ENCODE measurements around the gene NDUFB11.

The NDUFB11 gene

DNA sequence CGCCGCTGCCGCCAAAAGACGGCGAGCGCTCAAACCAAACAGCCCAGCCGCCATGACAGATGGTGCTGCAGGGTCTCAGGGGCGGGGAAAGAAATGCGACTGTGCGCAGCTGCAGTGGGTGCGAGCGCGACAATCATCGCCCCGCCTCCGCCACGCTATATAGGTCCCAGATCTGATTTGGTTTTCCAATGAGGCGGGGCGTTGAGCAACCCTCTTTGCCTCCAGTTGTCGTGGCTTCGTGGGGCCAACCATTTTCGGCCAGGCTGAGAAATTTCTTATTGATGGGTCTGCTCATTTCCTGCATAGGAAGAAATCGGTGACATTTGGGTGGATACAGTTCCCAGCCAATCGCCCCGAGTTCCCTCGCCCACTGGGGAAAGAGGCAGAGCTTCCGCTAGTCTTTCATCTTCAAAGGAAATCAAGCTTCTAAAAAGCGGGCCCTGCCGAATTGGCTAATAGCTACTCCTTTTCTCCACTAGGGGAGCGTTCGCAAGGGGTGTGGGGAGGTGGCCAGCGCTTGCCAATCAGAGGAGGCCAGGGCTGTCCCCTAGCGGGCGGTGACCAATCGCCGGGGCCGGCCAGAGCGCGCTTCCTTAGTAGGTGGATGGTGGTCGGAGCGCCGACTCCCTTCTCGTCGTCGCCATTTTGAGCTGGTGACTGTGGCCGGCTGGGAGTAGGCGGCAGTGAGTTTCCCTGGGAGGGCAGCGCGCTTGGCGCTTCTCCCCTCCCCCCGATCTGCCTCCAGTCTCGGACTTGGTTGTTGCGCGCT is at the start of gene NDUFB11, which contains the start of gene RBM10:
Gene NDUFB11, minus strand, starts transcription at position 77 of the 769 bp plus-strand sequence. Its CDS starts 23 bp downstream, at position 54.
Gene RBM10, plus strand, starts transcription at position 596 of the 769 bp plus-strand sequence. CDS start 2,261 bp downstream, outside the sequence.
- FAIRE-seq, result peak; percentile 18

DNA sequence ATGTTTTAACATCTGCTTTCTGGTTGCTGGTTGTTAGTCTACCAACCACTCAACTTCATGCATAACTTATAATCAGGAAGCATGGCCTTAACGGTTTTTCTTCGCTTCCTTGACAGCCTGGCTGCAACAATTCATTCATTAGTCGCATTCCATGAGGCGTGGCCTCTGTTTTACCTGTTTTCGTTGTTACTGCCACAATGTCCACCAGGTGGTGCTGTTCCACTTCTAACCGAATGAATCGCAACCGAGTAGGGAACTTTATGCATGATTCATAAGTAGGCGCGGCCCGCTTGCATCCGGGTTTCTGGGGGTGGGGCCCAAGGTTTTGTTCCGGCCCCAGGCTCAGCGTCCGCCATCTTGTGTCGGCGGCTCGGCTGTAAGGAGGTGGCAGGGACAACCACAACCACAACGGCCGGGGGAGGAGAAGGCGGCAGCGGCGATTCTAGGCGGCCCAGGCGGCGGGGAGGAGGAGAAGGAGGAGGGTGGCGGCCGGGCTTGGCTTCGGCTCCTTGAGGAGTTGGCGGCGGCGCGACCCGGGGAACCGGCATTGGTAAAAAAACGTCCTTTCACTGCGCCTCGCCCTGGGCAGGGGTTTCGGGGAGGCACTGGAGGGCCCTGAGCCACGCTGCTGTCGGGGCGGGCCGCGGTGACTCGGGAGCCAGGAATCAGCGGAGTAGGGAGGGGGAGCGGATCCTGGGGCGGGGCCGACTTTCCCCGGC is 49.1 kb upstream of the NDUFB11 start, which contains the start of gene UBA1:
Gene UBA1, plus strand, starts transcription at position 355 of the 719 bp plus-strand sequence. CDS start 4,974 bp downstream, outside the sequence.
- FAIRE-seq, result peak; percentile 97

DNA sequence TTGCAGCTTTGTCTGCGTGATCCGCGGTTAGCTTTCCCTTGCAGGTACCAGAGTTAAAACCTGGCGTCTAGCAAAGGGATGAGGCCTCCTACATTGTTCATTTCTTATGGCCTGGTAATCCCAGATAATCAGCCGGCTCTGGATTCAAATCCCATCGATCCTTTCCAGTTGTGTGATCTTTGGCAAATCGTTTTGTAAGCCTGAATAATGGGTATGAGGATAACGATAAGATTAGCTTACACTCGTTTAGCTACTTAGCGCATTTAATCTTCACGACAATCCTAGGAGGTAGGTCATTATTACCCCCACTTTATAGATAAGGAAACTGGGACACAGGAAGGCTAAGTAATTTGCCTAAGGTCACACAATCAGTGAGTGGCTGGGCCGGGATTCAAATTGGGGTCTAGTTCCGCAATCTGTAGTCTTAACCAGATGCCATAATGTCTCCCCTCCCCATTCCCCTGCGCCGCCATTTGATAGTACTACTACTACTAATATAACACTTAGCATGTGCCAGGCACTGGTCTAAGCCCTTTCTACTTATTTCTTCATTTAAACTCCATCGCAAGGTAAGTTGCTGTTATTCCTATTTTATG is 47.4 kb upstream of the NDUFB11 start:
- FAIRE-seq, result no peak

DNA sequence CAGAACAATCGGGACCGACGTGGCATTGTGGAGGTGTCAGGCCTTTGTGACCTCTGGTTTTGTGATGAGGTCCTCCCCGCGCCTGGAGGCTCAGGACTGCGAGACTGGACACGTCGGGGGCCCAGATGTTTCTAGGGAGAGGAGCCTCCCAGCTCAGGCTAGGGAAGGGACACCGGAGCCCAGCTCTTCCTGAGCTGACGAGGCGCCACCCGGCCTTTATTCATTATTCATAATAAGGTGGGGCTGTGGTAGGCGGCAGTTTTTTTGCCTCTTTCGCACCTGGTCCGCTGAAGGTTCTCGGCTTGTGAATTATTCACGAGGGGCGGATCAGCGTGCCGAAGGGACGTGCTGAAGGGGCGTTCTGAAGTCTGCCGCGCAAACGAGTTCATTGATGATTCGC is 46.8 kb upstream of the NDUFB11 start:
- no peak for FAIRE-seq

DNA sequence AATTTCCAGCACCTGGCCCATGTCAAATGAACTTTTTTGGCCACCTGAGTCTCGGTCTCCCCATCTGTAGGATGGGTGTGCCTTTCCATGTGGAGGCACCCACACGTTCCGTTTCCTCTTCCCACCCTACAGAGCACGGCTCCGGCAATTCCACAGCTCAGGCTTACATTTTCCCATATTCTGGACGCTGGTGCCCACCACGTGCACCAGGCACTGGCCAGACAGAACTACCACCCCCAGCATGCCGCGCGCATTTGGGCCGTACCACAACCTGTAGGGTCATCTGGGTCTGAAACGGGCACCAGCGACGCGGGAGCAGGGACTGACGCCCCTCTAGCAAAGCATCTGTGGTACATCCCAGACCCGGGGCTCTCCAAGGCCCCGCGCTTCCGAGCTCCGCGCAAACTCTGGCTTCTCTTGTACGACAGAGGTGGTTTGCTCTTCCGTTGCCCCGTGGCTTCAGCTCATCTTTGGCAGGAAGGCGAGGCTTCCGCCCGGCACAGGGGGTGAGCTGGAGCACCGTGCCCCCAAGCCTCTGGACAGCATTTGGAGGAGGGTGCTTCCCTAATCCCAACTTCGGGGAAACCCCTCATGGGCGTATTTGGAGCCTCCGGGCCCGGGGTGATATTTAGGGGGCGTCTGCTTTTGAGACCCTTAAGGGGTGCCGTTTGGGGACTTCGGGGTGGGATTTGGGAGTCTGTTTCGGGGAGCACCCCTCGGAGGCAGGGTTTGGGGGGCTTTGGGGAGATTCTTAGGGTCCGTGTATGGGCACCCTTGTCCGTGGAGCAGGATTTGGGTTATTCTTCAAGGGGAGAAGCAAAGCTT is 46.2 kb upstream of the NDUFB11 start:
- FAIRE-seq, result no peak

DNA sequence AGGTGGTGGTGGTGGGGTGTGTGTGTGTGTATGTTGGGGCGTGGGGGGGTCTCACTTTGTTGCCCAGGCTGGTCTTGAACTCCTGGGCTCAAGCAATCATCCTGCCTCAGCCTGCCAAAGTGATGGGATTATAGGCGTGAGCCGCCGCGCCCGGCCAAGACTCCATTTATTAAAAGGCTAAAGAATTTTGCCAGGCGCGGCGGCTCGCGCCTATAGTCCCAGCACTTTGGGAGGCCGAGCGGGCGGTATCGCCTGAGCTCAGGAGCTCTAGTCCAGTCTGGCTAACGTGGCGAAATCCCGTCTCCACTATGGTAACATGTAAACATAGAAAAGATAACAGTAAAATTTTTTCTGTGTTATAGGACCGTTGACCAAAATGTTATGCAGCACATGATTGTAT is 45.4 kb upstream of the NDUFB11 start:
- no peak for FAIRE-seq

DNA sequence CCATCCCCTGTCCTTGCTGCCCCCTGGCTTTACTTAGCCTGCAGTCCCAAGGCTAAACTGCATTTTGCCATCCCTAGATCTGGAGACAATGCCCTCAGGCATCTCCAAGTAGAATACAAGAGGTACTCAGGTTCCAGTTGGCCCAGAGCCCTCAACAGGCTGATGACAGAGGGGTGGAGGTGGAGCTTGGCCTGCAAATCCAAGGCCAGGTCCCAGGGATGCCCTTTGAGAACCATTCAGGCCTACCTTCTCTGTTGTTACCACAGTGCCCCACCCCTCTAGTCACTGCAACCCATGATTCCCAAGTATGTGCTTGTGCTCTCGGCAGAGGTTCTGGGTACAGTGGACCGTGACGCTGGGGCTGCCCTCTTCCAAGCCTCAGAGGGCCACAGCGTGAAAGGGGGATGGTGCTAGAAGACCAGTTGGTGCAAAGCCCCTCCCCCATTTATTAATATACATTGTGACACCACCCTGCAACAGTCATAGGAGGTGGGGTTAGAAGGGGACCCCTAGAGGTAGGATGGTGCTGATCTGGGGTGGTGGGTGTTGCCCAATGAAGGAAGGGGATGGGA is 42.7 kb upstream of the NDUFB11 start:
- no peak for FAIRE-seq

DNA sequence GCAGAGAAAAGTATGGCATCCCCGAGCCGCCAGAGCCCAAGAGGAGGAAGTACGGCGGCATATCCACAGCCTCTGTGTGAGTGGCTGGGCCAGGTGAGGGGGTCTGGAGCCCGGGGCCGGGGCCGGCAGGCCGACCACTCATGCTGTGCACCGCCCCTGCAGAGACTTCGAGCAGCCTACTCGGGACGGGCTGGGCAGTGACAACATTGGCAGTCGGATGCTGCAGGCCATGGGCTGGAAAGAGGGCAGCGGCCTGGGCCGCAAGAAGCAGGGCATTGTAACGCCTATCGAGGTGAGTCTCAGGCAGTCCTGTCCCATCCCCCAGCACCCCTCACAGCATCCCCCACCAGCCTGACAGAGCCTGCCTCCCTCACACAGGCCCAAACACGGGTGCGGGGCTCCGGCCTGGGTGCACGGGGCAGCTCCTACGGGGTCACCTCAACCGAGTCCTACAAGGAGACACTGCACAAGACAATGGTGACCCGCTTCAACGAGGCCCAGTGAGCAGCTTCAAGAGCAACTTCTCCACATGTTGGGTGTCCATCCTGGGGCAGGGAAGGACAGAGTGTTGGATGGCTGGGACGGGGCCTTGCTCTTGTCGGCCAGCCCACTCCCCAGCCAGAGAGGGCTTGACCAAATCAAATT is 41.7 kb upstream of the NDUFB11 start:
- FAIRE-seq, result no peak

DNA sequence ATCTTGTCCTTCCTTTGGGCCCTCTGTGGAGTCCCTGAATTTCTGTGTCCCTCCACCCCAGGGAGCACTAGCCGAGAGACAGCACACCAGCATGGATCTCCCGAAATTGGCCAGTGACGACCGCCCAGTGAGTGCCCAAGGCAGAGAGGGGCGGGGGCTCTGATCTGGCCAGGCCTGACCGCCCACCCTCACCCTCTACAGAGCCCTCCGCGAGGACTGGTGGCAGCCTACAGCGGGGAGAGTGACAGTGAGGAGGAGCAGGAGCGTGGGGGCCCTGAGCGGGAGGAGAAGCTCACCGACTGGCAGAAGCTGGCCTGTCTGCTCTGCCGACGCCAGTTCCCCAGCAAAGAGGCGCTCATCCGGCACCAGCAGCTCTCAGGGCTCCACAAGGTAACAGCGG is 40.7 kb upstream of the NDUFB11 start:
- FAIRE-seq, result no peak

DNA sequence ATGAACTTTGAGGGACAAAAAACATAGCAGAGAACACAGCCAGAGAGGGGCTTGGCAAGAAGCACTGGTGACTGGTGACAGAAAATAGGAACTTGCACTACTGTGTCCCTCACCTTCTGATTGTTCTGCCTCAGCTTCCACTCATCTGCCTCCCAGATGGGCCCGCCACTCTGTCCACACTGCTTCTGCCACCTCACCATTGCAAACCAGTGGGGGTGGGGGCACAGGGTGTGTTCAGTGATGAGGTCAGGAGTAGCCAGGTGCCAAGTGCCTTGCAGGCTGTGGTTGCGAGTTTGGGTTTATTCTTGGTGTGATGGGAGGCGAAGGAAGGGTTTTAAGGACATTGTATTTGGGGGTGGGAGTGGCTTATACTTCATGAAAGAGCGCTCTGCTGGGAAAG is 40.0 kb upstream of the NDUFB11 start:
- FAIRE-seq, result no peak

DNA sequence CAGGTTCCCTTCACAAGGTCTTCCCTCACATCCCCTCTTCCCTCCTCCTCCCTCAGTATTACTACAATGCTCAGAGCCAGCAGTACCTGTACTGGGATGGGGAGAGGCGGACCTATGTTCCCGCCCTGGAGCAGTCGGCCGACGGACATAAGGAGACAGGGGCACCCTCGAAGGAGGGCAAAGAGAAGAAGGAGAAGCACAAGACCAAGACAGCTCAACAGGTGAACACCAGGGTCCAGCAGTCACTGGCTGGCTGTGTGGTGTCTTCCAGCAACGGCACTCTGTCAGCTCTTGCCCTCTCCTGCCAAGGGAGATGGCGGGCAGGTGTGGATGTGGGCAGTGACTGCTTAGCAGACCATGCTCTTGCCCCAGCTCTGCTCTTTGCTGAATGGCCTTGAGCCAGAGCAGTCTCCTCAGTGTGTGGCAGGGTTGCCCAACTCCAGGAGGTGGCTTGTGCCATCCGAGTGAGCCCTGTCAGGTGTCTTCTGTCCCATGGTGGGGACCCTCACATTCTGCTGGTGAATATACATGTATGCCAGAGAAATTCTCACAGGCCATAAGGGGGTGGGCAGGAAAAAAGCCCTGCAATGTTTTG is 37.7 kb upstream of the NDUFB11 start:
- no peak for FAIRE-seq

DNA sequence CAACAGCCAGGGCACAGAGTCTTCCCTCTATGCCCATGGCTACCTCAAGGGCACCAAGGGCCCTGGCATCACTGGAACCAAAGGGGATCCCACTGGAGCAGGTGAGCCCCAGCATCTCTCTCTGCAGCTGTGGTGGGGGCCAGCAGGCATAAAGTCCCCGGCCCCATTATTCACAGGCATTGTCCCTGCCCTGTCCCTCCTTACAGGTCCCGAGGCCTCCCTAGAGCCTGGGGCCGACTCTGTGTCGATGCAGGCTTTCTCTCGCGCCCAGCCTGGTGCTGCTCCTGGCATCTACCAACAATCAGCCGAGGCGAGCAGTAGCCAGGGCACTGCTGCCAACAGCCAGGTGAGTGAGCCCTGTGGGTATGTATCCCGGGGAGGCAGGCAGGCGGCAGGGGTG is 36.8 kb upstream of the NDUFB11 start:
- no peak for FAIRE-seq

DNA sequence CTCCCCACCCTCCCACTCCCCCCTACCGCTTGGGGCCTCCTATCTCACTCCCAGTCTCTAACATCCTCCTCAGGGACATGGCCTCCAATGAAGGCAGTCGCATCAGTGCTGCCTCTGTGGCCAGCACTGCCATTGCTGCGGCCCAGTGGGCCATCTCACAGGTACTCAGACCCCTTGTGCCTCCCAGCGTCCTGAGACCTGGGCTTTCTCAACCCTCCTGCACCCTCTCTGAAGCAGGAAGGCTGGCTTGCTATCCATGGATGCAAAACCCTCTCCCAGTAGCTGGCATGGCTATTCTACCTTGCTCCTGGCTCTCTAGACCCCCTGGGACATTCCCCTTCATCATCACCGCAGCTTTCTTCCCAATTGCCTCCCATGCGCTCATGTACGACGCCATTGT is 35.8 kb upstream of the NDUFB11 start:
- no peak for FAIRE-seq

DNA sequence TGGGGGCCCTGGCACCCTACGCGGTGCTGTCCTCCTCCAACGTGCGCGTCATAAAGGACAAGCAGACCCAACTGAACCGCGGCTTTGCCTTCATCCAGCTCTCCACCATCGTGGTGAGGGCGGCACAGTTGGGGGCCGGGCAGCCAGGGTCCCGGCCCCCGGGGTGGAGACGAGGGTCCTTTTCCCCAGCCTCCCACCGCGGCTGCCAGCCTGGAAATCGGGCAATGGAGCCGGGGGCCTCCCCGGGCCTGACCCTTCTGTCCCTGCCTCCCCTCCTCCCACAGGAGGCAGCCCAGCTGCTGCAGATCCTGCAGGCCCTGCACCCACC is 35.4 kb upstream of the NDUFB11 start:
- FAIRE-seq, result no peak

DNA sequence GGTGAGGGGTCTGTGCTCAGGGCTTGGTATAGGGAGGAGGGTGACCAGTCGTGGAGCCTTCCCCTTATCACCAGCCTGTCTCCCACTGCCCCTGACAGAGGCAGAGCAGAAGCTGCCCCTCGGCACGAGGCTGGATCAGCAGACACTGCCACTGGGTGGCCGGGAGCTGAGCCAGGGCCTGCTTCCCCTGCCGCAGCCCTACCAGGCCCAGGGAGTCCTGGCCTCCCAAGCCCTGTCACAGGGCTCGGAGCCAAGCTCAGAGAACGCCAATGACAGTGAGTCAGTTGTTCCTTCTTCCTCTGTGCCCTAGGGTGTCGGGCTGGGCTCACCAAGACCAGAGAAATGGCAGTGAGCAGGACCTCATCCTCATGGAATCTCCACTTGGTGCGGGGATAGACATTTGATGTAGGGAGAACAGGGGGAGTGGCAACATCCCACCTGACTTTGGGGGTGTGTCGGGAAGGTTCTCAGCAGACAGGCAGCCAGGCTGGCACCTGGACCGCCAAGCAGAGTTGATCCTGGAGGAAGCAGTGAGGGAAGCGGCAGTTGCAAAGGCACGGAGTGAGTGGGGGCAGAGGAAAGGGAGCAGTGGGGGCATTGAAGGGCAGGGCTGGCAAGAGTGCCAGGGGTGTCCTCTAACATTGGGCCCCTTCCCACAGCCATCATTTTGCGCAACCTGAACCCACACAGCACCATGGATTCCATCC is 34.9 kb upstream of the NDUFB11 start:
- no peak for FAIRE-seq

DNA sequence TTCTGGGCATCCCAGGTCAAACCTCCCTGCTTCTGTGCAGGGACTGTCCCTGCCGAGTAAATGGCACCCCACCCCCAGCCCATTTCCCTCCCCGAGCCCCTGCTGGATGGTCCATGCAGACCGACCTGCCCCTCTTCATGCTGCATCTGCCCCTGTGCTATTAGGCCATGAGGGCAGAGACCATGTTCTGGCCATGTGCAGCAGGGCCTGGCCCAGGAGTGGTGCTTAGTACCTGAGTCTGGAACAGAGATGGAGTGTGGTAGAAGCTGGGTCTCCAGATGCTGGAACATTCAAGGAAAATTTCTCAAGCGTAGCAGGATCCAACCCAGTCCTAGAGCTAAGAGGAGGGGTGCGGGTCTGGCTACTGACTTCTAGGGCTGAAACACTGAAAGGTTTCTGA is 33.8 kb upstream of the NDUFB11 start:
- FAIRE-seq, result no peak

DNA sequence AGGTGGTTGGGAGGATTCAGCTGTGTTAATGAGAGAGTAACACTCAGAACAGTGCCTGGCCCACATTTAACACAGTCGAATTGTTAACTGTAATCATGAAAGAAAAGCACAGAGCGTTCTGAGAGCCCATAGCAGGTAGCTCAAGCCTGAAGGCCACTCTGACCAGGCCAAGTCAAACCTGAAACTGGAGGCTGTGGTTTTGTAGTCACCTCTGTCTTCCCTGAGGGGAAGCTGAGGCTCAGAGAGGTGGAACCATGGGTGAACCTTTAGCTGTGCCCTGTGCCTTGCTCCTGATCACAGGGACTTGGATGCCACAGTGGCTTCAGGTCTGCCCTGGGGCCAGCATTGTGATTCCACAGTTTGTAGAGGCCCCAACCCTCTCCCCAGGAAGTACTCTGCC is 32.6 kb upstream of the NDUFB11 start:
- no peak for FAIRE-seq

DNA sequence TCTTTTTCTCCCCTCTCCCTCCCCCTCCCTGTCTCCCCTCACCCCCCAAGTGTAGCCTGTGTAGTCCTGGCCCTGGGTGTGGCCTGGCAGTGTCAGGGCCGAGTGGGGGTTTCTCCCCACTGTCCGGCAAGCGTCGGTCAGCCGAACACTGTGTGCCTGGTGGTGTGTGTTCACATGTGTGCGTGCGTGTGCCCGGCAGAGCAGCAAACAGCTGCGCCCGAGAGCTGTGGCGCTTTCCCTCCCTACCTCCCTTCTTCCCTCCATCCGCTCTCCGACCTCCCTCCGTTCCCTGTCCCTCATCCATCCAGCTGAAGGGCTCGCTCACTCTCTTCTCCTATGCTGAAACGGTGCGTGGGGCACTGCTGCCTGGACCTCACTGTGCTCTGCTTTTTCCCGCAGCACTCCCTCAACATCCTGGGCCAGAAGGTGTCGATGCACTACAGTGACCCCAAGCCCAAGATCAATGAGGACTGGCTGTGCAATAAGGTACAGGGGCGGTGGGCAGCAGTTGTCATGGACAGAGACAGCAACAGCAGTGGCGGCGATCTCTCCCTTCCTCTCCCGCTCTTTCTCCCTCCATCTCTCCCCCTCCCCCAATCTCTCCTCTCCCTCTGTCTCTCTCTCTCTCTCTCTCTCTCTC is 31.7 kb upstream of the NDUFB11 start:
- FAIRE-seq, result no peak

DNA sequence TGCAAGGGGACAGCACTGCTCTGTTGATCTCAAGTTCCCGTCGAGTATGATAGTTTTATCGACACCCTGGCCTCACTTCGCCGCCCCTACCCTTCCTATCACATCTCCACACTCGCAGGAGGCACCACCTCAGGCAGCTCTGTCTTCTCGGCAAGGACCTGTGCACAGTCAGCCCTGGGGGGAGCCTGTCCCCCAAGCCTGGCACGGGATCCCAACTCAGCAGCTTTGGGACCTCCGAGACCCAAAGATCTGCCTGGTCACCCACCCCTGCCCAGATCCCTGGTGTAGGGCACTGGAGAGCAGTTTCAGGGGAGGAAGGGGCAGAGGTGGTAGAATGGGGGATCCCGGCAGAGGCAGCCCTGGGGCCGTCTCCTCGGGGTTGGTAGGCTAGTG is 31.1 kb upstream of the NDUFB11 start:
- FAIRE-seq, result no peak

DNA sequence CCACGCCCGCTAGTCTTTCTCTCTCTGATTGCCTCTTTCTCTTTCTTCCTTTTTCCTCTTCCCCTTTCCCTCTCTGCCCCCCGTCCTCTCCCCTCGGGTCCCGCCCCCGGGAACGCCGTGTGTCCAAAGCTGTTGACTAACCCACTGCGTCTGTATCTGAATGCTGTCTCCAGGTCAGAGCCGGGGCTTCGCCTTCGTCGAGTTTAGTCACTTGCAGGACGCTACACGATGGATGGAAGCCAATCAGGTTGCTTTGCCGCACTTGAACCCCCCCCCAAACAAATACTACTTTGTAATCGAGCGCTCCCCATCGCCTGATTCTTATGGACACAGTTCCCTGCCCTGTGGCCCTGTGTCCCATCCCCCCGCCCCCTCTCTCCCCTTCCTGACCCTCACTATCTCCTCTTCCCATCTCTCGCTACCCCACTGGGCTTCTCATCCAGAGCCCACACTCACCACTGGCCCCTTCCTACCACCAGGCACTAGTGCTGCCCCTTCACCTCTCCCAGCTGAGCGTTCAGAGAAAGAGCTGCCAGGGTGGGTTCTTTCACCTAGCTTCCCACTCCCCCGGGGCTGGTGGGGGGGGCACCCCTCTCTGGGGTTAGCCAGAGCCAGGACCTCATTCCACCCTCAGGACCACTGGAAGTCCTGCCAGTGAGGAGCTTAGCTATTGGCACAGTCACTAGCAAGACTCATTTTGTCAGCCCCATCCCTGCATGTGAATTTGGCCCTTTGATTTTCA is 30.5 kb upstream of the NDUFB11 start:
- FAIRE-seq, result no peak

Measured in colon (tissue), 2 donors.